SU-DHL-6 (cell line): ENCODE measurements around the gene ADGRG1.

Experiments used
- H2AFZ ChIP-seq: fragments of 200-600 bp; sonication (generic); 2 replicates; pipeline ENCODE4 v1.6.1; 2014; ENCODE audit warnings: low read depth, mild to moderate bottlenecking, moderate library complexity, mixed read lengths, antibody characterized with exemption, low read length; ENCODE audit not compliant: severe bottlenecking
- H3F3A ChIP-seq: fragments of 200-600 bp; shearing (Covaris generic); 2 replicates; pipeline ENCODE4 v1.6.0; 2016; ENCODE audit warnings: antibody characterized with exemption, mild to moderate bottlenecking; ENCODE audit not compliant: insufficient read depth
- H3K27ac ChIP-seq: fragments of 200-600 bp; sonication (generic); 2 replicates; pipeline ENCODE4 v1.5.1; 2016; ENCODE audit warnings: low read depth, mild to moderate bottlenecking, low read length, moderate library complexity, mixed read lengths
- H3K27me3 ChIP-seq: fragments of 200-600 bp; sonication (generic), shearing (Covaris generic); 2 replicates; pipeline ENCODE4 v1.6.0; 2014; ENCODE audit warnings: mild to moderate bottlenecking, low read length
- H3K36me3 ChIP-seq: fragments of 200-600 bp; sonication (generic); 2 replicates; pipeline ENCODE4 v1.6.1; 2014; ENCODE audit warnings: mild to moderate bottlenecking, low read length, mixed read lengths
- H3K4me2 ChIP-seq: fragments of 300-600, 200-600 bp; shearing (Covaris generic), sonication (generic); 2 replicates; pipeline ENCODE4 v1.6.0; 2014; ENCODE audit warnings: low read length, low read depth, mild to moderate bottlenecking; ENCODE audit not compliant: poor library complexity, severe bottlenecking
- H3K4me3 ChIP-seq: fragments of 200-600 bp; sonication (generic); 2 replicates; pipeline ENCODE4 v1.5.1; 2014; ENCODE audit warnings: antibody characterized with exemption, low read length, mild to moderate bottlenecking, mixed read lengths; ENCODE audit not compliant: insufficient read depth, poor library complexity, severe bottlenecking
- H3K79me2 ChIP-seq: fragments of 200-600 bp; sonication (generic); 2 replicates; pipeline ENCODE4 v1.6.1; 2014; ENCODE audit warnings: mild to moderate bottlenecking, low read length, moderate library complexity; ENCODE audit not compliant: insufficient read depth
- H3K9ac ChIP-seq: fragments of 200-600 bp; sonication (generic); 2 replicates; pipeline ENCODE4 v1.7.0; 2014; ENCODE audit warnings: mild to moderate bottlenecking, low read length
- H3K9me2 ChIP-seq: fragments of 200-600 bp; sonication (generic); replicated peaks from 2 replicates; pipeline ENCODE4 v1.6.1; 2014; ENCODE audit warnings: low read length; ENCODE audit not compliant: insufficient read depth
- H3K9me3 ChIP-seq: fragments of 200-600 bp; sonication (generic); 2 replicates; pipeline ENCODE4 v1.6.1; 2014; ENCODE audit warnings: low read length, mixed read lengths; ENCODE audit not compliant: insufficient read depth
- H4K20me1 ChIP-seq: fragments of 200-600 bp; sonication (generic); 2 replicates; pipeline ENCODE4 v1.6.1; 2014; ENCODE audit warnings: low read depth, mild to moderate bottlenecking, antibody characterized with exemption, low read length, moderate library complexity, mixed read lengths
- CTCF ChIP-seq: fragments of 200-600 bp; sonication (generic); IDR thresholded peaks from one replicate; pipeline ENCODE4 v1.5.1; 2017; ENCODE audit warnings: antibody characterized with exemption, mild to moderate bottlenecking, low read length, moderate library complexity; ENCODE audit not compliant: insufficient read depth, poor library complexity, severe bottlenecking
- EZH2phosphoT487 ChIP-seq: fragments of 200-600 bp; sonication (generic), shearing (Covaris generic); conservative IDR thresholded peaks from 2 replicates; pipeline ENCODE4 v1.6.1; 2018; ENCODE audit warnings: mild to moderate bottlenecking, antibody characterized with exemption, low read length, moderate library complexity, mixed read lengths

Gene ADGRG1

GRCh38 chr16:57699899-57700298 lies 71.5 kb downstream of the ADGRG1 start:
- Histone ChIP-seq H3K9me3 (no peaks in the 10 kb centered on the region), H3K27me3 (no peaks in the 10 kb centered on the region), H4K20me1 (no peaks in the 10 kb centered on the region), H3K36me3 (no peaks in the 10 kb centered on the region), H2AFZ (no peak overlapping the region), H3K4me2 (no peak overlapping the region), H3F3A (no peaks in the 10 kb centered on the region), H3K9ac (no peak overlapping the region), H3K4me3 (no peak overlapping the region), H3K27ac (no peak overlapping the region), H3K79me2 (no peaks in the 10 kb centered on the region), H3K9me2 (no peaks in the 10 kb centered on the region)
- TF ChIP-seq EZH2phosphoT487 = no peak
- TF ChIP-seq CTCF = no peak

- TF ChIP-seq EZH2phosphoT487 (no peak), CTCF (no peak)
- Histone ChIP-seq H3K9me3 (no peaks in the 10 kb centered on the region), H3K27ac (no peak overlapping the region), H3K27me3 (no peaks in the 10 kb centered on the region), H3K9ac (no peak overlapping the region), H3F3A (no peaks in the 10 kb centered on the region), H3K9me2 (no peaks in the 10 kb centered on the region), H3K4me3 (no peak overlapping the region), H3K4me2 (no peak overlapping the region), H3K79me2 (no peaks in the 10 kb centered on the region), H2AFZ (no peak overlapping the region), H3K36me3 (no peaks in the 10 kb centered on the region), H4K20me1 (no peaks in the 10 kb centered on the region)
Observed at GRCh38 chr16:57700781-57701551, 72.5 kb downstream of the ADGRG1 start.

- H3K9me3 ChIP-seq = no peaks in the 10 kb centered on the region
- no peak overlapping the region for H3K4me3 ChIP-seq
- H3K79me2 ChIP-seq = no peaks in the 10 kb centered on the region
- no peaks in the 10 kb centered on the region for H3F3A ChIP-seq
- no peak overlapping the region for H3K4me2 ChIP-seq
- no peaks in the 10 kb centered on the region for H4K20me1 ChIP-seq
- no peak overlapping the region for H3K27ac ChIP-seq
- H3K9ac ChIP-seq = no peak overlapping the region
- H2AFZ ChIP-seq = no peak overlapping the region
- no peaks in the 10 kb centered on the region for H3K36me3 ChIP-seq
- H3K27me3 ChIP-seq = no peaks in the 10 kb centered on the region
- no peak for TF ChIP-seq CTCF
- TF ChIP-seq EZH2phosphoT487 = no peak
- H3K9me2 ChIP-seq = no peaks in the 10 kb centered on the region
Observed at GRCh38 chr16:57701759-57702371, 73.4 kb downstream of the ADGRG1 start.
